Activated T-cell treated with anti-CD3 and anti-CD28 coated beads, Interleukin-2, amount 50 U/mL, for 72 hours (primary cell): ENCODE results near the gene TSPAN14. TPM values are rescaled to one million over a fixed set of nuclear protein-coding genes. Genes with fewer than 3 reads are reported as not detected.

Source experiments
- ATAC-seq, 2 donors: fragments of 150-1000 bp; cut with Tn5 transposase; replicated peaks in 1 of 2; 2 replicates each; pipeline ENCODE4 v1.10.0; 2021; ENCODE audit warnings: moderate library complexity in 2 of 2, mild to moderate bottlenecking in 1 of 2
- DNase-seq, 2 donors: peaks; one replicate each; pipeline ENCODE4 v3.0.0; 2021 to 2022; ENCODE audit warnings: mixed read lengths in 1 of 2
- H3K27ac Mint-ChIP-seq: one replicate; pipeline ENCODE4 v1.8.0; 2022; ENCODE audit warnings: mild to moderate bottlenecking, moderate library complexity, mixed read lengths
- H3K27me3 Mint-ChIP-seq: one replicate; pipeline ENCODE4 v1.8.0; 2022; ENCODE audit warnings: low read depth, mixed read lengths
- H3K36me3 Mint-ChIP-seq, 2 donors: one replicate each; pipeline ENCODE4 v1.8.0; 2022; ENCODE audit warnings: mixed read lengths in 2 of 2, mild to moderate bottlenecking in 1 of 2; ENCODE audit not compliant: insufficient read depth in 2 of 2
- H3K4me1 Mint-ChIP-seq: one replicate; pipeline ENCODE4 v1.8.0; 2022; ENCODE audit warnings: low read depth, mixed read lengths
- H3K4me3 Mint-ChIP-seq, 2 donors: one replicate each; pipeline ENCODE4 v1.8.0; 2022; ENCODE audit warnings: mild to moderate bottlenecking in 2 of 2, mixed read lengths in 2 of 2, moderate library complexity in 2 of 2
- H3K9me3 Mint-ChIP-seq, 2 donors: one replicate each; pipeline ENCODE4 v1.8.0; 2022; ENCODE audit warnings: mixed read lengths in 2 of 2
- total RNA-seq, 2 donors: library from RNA; stranded (reverse); gene quantifications; one replicate each; pipeline ENCODE4 v1.2.3, GENCODE V29; 2022

Gene TSPAN14
- total RNA-seq, 2 donors from 2014 or later = 44.2 to 47.8 TPM

DNA sequence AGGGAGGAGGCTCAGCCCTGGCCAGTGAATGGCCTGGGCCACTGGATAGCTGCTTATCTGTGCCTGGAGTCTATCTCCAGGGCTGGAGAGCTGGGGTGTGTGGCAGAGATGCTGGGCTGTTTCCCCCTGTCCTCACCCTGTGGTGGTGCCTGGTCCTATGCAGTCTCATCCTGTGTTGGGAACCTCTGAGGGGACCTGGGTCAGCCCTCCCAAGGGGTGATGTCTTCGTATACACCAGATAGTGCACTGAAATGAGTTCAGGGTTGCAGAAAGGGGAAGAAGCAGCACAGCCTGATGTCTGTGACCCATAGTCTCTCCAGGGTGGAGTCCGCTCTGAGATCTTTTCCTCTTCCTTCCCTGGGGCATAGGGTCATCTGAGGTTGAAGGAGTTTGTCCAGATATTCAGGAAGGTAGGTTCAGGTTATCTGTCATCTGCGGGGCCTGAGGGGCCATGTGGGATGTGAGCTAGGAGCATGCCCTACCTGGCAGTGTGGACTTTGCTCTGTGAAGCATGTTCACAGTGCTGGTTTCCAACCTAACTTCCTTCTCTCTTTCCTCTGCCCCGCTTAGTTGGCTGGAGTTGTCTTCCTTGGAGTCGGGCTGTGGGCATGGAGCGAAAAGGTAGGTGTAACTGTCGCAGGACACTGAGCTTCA lies 50.2 kb downstream of the TSPAN14 start:
- ATAC-seq (no peak), DNase-seq (no peak)
- Mint-ChIP-seq H3K27ac (peak overlapping the region; percentile 38), H3K4me1 (peaks cover 70% of the 10 kb centered on the region), H3K27me3 (no peaks in the 10 kb centered on the region), H3K36me3 (peaks cover 0 to 1% of the 10 kb centered on the region in 2 donors), H3K9me3 (no peaks in the 10 kb centered on the region), H3K4me3 (no peak overlapping the region)

DNA sequence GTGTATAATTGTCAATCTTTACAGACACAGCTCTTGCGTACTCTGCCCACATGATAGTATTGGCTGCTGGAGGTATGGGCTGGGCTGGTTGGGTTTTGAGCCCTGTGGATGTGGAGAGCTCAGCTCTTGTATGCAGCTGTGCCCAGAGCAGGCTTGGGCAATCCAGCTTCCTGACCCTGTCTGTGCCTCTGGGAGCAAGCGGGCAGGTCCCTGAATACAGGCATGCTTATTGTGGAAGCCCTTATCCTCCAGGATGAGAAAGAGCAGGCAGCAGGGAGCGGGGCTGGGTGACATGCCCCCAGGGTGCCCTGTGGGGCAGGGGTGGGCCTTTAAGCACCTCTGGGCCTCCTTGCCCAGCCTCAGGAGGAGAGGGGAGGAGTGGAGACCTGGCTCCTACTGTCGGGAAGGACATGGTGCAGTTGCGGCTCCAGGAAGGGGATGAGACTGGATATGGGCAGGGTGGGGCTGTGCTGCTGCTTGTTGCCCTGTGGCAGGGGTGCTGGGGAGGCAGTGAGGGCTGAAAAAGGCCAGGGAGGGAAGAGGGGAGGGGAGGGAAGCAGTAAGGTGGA lies 50.9 kb downstream of the TSPAN14 start:
- peaks cover 0 to 4% of the 10 kb centered on the region in 2 donors for H3K36me3 Mint-ChIP-seq
- H3K4me1 Mint-ChIP-seq = peaks cover 67% of the 10 kb centered on the region
- no peak for ATAC-seq
- DNase-seq = no peak
- no peaks in the 10 kb centered on the region for H3K9me3 Mint-ChIP-seq
- H3K27me3 Mint-ChIP-seq = no peaks in the 10 kb centered on the region
- peak overlapping the region; percentile 38 for H3K27ac Mint-ChIP-seq
- no peak overlapping the region for H3K4me3 Mint-ChIP-seq

DNA sequence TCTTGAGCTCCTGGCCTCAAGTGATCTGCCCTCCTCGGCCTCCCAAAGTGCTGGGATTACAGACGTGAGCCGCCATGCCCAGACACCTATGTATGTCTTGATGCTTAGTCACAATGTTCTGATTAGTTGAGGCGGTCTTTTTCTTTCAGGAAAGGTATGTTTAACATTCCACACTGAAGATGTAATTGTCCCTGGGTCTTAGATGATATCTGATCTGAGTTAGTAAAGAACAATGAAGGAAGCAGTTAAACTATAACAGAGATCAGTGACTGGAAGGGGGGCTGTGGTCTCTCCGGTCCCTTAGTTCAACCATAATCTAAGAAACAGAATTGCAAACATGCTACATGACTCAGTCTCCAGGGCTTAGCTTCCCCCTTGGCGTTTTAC lies 52.1 kb downstream of the TSPAN14 start:
- no peaks in the 10 kb centered on the region for H3K9me3 Mint-ChIP-seq
- H3K27ac Mint-ChIP-seq = no peak overlapping the region
- ATAC-seq = no peak
- DNase-seq = no peak
- no peaks in the 10 kb centered on the region for H3K27me3 Mint-ChIP-seq
- peaks cover 0 to 9% of the 10 kb centered on the region in 2 donors for H3K36me3 Mint-ChIP-seq
- no peak overlapping the region for H3K4me3 Mint-ChIP-seq
- H3K4me1 Mint-ChIP-seq = peaks cover 67% of the 10 kb centered on the region

DNA sequence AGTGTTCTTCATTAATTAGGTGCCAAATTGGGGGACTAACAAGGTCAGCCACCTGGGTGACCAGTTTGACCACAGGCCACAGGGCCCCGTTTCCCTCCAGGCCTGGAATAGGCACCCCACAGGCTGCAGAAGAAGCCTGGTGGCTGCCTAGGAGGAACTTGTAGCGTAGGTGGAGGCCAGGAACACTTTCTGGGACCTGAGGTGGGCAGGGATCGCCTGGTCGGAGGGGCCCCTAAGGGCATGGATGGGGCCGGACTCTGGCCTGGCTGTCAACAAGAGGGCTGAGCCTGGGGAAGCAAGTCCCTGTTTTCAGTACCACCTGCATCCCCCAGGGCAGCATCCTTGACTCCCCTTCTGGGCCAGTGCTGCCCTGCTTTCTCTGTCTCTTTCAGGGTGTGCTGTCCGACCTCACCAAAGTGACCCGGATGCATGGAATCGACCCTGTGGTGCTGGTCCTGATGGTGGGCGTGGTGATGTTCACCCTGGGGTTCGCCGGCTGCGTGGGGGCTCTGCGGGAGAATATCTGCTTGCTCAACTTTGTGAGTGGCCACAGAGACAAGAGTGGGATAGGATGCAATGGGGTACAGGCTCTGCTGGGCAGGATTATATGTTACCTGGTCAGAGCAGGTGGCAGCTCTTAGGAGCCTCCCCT lies 52.9 kb downstream of the TSPAN14 start:
- ATAC-seq (no peak), DNase-seq (no peak)
- Mint-ChIP-seq H3K4me1 (peaks cover 67% of the 10 kb centered on the region), H3K4me3 (no peak overlapping the region), H3K9me3 (no peaks in the 10 kb centered on the region), H3K27me3 (no peaks in the 10 kb centered on the region), H3K36me3 (peaks cover 0 to 9% of the 10 kb centered on the region in 2 donors), H3K27ac (no peak overlapping the region)

DNA sequence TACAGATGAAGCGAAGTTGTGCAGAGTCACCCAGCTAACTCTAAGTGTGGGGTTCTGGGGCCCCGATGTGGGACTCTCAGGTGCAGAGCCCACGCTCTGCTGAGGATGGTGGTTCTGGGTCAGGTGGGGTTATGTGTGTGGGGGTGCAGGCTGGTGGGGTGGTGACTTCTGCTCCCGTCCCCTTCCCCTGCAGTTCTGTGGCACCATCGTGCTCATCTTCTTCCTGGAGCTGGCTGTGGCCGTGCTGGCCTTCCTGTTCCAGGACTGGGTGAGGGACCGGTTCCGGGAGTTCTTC lies 54.9 kb downstream of the TSPAN14 start:
- no peak overlapping the region for H3K27ac Mint-ChIP-seq
- peaks cover 0 to 13% of the 10 kb centered on the region in 2 donors for H3K36me3 Mint-ChIP-seq
- H3K4me1 Mint-ChIP-seq = peaks cover 46% of the 10 kb centered on the region
- no peaks in the 10 kb centered on the region for H3K27me3 Mint-ChIP-seq
- no peak for ATAC-seq
- H3K9me3 Mint-ChIP-seq = no peaks in the 10 kb centered on the region
- no peak overlapping the region for H3K4me3 Mint-ChIP-seq
- DNase-seq = no peak

DNA sequence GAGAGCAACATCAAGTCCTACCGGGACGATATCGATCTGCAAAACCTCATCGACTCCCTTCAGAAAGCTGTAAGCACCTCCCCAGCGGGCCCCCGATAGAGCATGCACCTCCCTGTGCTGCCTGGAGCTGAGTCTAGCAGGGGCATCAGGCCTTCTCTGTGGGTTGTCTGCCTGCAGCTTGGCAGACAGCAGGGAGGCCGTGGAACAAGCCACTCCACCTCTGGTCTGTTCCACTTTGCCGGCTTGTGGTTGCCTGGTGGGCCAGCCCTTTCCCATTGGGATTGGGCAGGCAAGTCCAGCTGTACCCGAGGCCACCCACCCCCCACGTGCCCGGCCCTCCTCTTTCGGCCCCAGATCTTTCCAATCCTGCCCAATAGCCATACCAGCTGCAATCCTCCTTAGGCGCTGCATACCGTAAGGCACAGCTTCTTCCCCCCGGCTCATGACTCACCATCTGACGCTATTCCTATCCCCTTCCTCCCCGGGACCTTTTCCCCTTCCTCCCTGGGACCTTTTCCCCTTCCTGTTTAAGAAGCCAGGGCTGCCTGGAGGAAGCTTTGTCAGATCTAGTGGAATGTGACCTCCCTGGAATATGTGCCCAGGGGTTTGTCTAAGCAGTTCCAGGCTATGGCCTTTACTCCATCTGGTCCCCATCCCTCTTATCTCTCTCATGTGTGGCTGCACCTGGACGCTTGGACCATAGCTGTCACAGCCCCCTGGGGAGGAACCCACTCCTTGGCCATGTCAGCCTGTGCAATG lies 55.5 kb downstream of the TSPAN14 start:
- peak overlapping the region; percentile 45 for H3K27ac Mint-ChIP-seq
- peaks cover 2 to 16% of the 10 kb centered on the region in 2 donors for H3K36me3 Mint-ChIP-seq
- no peaks in the 10 kb centered on the region for H3K9me3 Mint-ChIP-seq
- H3K4me3 Mint-ChIP-seq = no peak overlapping the region
- H3K4me1 Mint-ChIP-seq = peaks cover 40% of the 10 kb centered on the region
- DNase-seq = no peak
- H3K27me3 Mint-ChIP-seq = no peaks in the 10 kb centered on the region
- no peak for ATAC-seq

DNA sequence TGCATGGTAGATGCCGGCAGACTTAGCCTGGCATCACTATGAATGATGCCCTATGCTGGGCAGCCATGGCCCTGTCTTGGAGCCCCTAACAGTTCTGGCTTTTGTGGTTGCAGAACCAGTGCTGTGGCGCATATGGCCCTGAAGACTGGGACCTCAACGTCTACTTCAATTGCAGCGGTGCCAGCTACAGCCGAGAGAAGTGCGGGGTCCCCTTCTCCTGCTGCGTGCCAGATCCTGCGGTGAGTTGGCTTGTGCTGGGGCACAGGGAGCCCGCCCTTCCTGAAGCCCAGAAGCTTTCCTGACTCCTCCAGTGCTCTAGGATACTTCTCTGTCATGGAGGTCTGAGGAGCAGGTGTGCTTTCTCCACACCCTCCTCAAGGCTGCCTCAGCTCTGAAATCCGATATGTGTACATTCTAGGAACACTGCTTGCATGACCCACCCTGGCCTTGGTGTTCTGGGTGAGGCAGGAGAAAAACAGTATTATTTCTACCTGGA lies 58.0 kb downstream of the TSPAN14 start:
- Mint-ChIP-seq H3K36me3 (peaks cover 2 to 16% of the 10 kb centered on the region in 2 donors), H3K27ac (peak overlapping the region; percentile 91), H3K4me1 (peaks cover 29% of the 10 kb centered on the region), H3K27me3 (no peaks in the 10 kb centered on the region), H3K9me3 (no peaks in the 10 kb centered on the region), H3K4me3 (no peak overlapping the region)
- ATAC-seq (no peak), DNase-seq (no peak)

DNA sequence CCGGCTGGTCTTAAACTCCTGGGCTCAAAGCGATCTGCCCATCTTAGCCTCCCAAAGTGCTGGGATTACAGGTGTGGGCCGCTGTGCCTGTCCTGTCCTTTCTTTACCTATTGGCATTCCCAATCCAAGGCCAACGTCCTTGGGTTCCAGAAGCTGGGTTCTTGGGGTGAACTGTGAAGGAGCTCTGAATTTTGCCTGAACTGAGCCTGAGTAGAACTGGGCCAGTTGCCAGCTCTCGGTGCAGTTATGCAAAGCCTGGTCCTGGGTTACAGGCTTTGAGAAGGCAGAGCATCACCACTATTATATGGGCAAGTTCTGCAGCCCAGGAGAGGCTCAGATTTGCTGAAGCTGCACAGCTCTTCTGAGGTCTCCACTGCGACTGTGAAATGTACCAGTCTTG lies 59.0 kb downstream of the TSPAN14 start:
- ATAC-seq = no peak
- Mint-ChIP-seq H3K27me3 (no peaks in the 10 kb centered on the region), H3K36me3 (peaks cover 3 to 20% of the 10 kb centered on the region in 2 donors)

DNA sequence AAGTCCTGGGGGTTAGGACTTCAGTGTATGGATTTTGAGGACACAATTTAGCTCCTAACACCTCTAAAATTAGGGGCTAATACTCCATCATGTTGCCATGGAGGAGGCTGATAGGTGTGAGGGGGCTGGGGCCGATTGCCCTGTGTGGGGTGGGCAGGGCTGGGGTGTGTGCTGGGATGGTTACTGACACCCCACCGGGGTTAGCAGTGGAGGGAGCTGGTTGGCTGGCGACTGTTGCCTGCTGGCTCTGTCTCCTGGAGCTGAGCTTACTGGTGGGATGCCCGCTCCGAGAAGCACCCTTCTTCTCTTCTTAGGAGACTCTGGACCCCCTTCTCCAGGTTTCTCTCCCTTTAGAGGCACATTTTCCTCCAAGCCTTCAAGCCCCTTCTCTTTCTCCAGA lies 61.4 kb downstream of the TSPAN14 start:
- DNase-seq (no peak), ATAC-seq (no peak)
- H3K9me3 Mint-ChIP-seq = no peaks in the 10 kb centered on the region
- no peaks in the 10 kb centered on the region for H3K27me3 Mint-ChIP-seq
- no peak overlapping the region for H3K27ac Mint-ChIP-seq
- H3K4me1 Mint-ChIP-seq = peaks cover 26% of the 10 kb centered on the region
- H3K36me3 Mint-ChIP-seq = peaks cover 3 to 19% of the 10 kb centered on the region in 2 donors
- H3K4me3 Mint-ChIP-seq = no peak overlapping the region

More for the DNA sequence above, 59.0 kb downstream of the TSPAN14 start:
- H3K4me3 Mint-ChIP-seq = no peak overlapping the region
- H3K27ac Mint-ChIP-seq = no peak overlapping the region
- H3K9me3 Mint-ChIP-seq = no peaks in the 10 kb centered on the region
- H3K4me1 Mint-ChIP-seq = peaks cover 29% of the 10 kb centered on the region
- DNase-seq = no peak

DNA sequence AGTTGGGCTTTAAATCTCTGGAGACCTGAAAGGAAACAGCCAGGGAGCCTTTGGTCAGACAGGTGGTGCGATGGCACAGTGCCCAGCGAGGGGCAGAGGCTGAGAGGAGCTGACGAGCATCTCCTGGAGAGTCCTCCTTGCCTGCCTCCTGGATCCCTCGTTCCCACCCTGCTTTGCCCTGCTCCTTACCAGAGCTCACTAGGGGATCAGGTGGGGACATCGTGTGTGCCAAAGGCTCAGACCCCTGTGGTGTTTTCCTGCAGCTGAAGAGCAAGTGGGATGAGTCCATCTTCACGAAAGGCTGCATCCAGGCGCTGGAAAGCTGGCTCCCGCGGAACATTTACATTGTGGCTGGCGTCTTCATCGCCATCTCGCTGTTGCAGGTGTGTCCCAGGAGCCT lies 61.8 kb downstream of the TSPAN14 start:
- ATAC-seq (no peak), DNase-seq (no peak)
- H3K27me3 Mint-ChIP-seq = no peaks in the 10 kb centered on the region
- peaks cover 3 to 22% of the 10 kb centered on the region in 2 donors for H3K36me3 Mint-ChIP-seq
- H3K4me1 Mint-ChIP-seq = peaks cover 22% of the 10 kb centered on the region
- H3K27ac Mint-ChIP-seq = no peak overlapping the region
- H3K9me3 Mint-ChIP-seq = no peaks in the 10 kb centered on the region
- no peak overlapping the region for H3K4me3 Mint-ChIP-seq

DNA sequence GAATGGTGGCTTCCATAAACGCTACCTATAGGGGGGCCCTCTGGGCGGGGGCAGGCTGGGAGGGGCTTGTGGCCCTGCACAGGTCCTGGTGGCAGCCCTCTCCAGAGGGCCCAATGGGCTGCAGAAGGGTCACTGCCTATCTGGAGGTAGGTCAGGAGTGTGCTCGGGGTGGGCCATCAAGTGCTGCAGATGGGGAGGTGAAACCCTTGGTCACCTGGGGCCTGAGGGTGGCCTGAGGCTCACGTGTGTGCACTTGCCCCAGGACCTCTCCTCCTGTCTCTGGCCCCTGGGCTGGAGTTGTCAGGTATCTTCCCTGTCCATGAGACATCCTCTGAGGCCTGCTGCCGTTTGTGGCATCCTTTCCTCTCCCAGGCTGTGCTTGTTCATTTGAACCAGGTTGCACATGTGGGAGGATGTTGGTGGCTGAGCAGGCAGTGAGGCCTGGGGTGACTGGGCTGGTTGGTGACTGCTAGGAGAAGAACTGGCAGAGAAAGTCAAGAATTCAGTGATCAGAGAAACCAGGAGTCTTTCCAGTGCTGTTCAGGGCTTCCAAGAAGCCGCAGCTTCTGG lies 62.5 kb downstream of the TSPAN14 start:
- peak in 1 of 2 donors; percentile 43 for ATAC-seq
- Mint-ChIP-seq H3K4me1 (peaks cover 15% of the 10 kb centered on the region), H3K9me3 (no peaks in the 10 kb centered on the region), H3K4me3 (no peak overlapping the region), H3K27ac (peak overlapping the region; percentile 72), H3K27me3 (no peaks in the 10 kb centered on the region), H3K36me3 (peaks cover 3 to 22% of the 10 kb centered on the region in 2 donors)
- no peak for DNase-seq

DNA sequence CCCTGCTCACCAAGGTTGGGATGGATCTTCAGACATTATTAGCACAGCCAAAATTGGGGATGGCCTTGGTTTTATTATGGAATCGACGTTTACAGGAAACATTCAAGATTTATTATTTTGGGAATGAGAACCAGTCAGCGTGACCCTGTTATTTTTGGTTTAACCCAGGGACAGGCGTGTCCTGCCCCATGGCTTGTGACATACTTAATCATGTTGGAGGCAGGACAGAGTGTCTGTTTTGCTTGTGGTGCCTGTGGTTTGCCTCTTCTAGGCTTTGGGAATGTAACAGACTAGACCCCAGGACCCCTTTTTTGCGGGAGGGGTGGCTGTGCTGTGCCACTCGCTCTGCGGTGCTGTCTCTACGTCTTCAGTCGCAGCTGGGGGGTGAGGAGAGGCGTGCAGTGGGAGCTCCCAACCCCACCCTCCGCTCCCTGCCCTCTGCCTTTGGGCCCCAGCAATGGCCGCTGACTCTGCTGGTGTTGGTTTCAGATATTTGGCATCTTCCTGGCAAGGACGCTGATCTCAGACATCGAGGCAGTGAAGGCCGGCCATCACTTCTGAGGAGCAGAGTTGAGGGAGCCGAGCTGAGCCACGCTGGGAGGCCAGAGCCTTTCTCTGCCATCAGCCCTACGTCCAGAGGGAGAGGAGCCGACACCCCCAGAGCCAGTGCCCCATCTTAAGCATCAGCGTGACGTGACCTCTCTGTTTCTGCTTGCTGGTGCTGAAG lies 63.5 kb downstream of the TSPAN14 start:
- Mint-ChIP-seq H3K4me3 (no peak overlapping the region), H3K27me3 (no peaks in the 10 kb centered on the region), H3K27ac (peak overlapping the region; percentile 72), H3K9me3 (no peaks in the 10 kb centered on the region), H3K36me3 (peaks cover 3 to 20% of the 10 kb centered on the region in 2 donors), H3K4me1 (peaks cover 14% of the 10 kb centered on the region)
- no peak for ATAC-seq
- DNase-seq = no peak
